Breast epithelium (tissue), 4 donors: ENCODE measurements around the gene SLC2A4RG. TPM values are rescaled to one million over a fixed set of nuclear protein-coding genes. Genes with fewer than 3 reads are reported as not detected.

Experiments
- DNase-seq, 2 donors: peaks; one replicate each; pipeline ENCODE4 v3.0.0-alpha.2; 2019; ENCODE audit warnings: low spot score in 2 of 2
- H3K27ac ChIP-seq, 2 donors: fragments of 200-600 bp; sonication (generic) in 1 of 2; one replicate each; pipeline ENCODE4 v1.5.1; 2016 to 2019; ENCODE audit warnings: mild to moderate bottlenecking in 1 of 2
- H3K27me3 ChIP-seq, 2 donors: fragments of 200-600 bp; sonication (generic) in 1 of 2; one replicate each; pipeline versions ENCODE4 v1.5.1 to v1.6.0; 2017 to 2019; ENCODE audit warnings: control low read depth in 1 of 2, mild to moderate bottlenecking in 1 of 2
- H3K36me3 ChIP-seq: fragments of 200-600 bp; one replicate; pipeline ENCODE4 v1.5.1; 2019
- H3K4me1 ChIP-seq, 2 donors: fragments of 200-600 bp; sonication (generic); one replicate each; pipeline ENCODE4 v1.5.1; 2016 to 2019; ENCODE audit warnings: control low read depth in 1 of 2
- H3K4me3 ChIP-seq, 3 donors: fragments of 200-600 bp; sonication (generic); 1 replicate in 2 of 3; 2 replicates in 1 of 3; pipeline ENCODE4 v1.5.1; 2016 to 2019; ENCODE audit warnings: mild to moderate bottlenecking in 3 of 3, moderate library complexity in 2 of 3
- H3K9me3 ChIP-seq, 2 donors: fragments of 200-600 bp; sonication (generic) in 1 of 2; one replicate each; pipeline ENCODE4 v1.5.1; 2016 to 2019; ENCODE audit warnings: control low read depth in 1 of 2
- CTCF ChIP-seq, 3 donors: fragments of 450-650 bp; IDR thresholded peaks; one replicate each; pipeline ENCODE4 v1.5.1; 2016 to 2017; ENCODE audit warnings: antibody characterized with exemption in 3 of 3, mild to moderate bottlenecking in 3 of 3, moderate library complexity in 3 of 3
- POLR2A ChIP-seq: fragments of 450-650 bp; IDR thresholded peaks from one replicate; pipeline ENCODE4 v1.6.1; 2016; ENCODE audit warnings: antibody characterized with exemption, mild to moderate bottlenecking, moderate library complexity
- POLR2AphosphoS5 ChIP-seq, 3 donors: sonication (generic); formaldehyde crosslinking; IDR thresholded peaks; one replicate each; pipeline ENCODE4 v1.6.1; 2017; ENCODE audit warnings: antibody characterized with exemption in 3 of 3
- intact Hi-C: fragments of 100-400 bp; cut with DNase I; formaldehyde crosslinking; loops from one replicate; pipeline ENCODE4 v1.15.1; 2023; ENCODE audit warnings: low total_unique reads
- total RNA-seq, 3 donors: library from RNA; depleted of rRNA; stranded (reverse); fragments of >200 nt; gene quantifications; one replicate each; pipeline ENCODE4 v1.1.0, GENCODE V29; 2016

SLC2A4RG gene
- total RNA-seq, 3 donors from 2014 or later, result 22.9 to 58.9 (median 36.9) TPM

- no peaks in the 10 kb centered on the region for H3K36me3 ChIP-seq
- intact Hi-C loops, result no loop called here
- DNase-seq, result no peak
- no peaks in the 10 kb centered on the region for H3K4me1 ChIP-seq
- H3K4me3 ChIP-seq, result no peak overlapping the region
- TF ChIP-seq POLR2A (no peak), CTCF (IDR thresholded peaks at IDR 0.05) (no peak), POLR2AphosphoS5 (IDR thresholded peaks at IDR 0.05) (no peak)
- no peaks in the 10 kb centered on the region for H3K27me3 ChIP-seq
- H3K27ac ChIP-seq, result no peak overlapping the region
- no peaks in the 10 kb centered on the region for H3K9me3 ChIP-seq
Measured at GRCh38 chr20:63769891-63770474, 30.4 kb downstream of the SLC2A4RG start.

- Histone ChIP-seq H3K4me1 (no peaks in the 10 kb centered on the region), H3K36me3 (no peaks in the 10 kb centered on the region), H3K4me3 (no peak overlapping the region), H3K9me3 (no peaks in the 10 kb centered on the region), H3K27me3 (no peaks in the 10 kb centered on the region), H3K27ac (no peak overlapping the region)
- TF ChIP-seq POLR2AphosphoS5 (IDR thresholded peaks at IDR 0.05) (no peak), CTCF (IDR thresholded peaks at IDR 0.05) (no peak), POLR2A (no peak)
- intact Hi-C loops, result no loop called here
- no peak for DNase-seq
Measured at GRCh38 chr20:63771046-63771707, 31.6 kb downstream of the SLC2A4RG start.

- DNase-seq, result no peak
- Histone ChIP-seq H3K4me1 (no peaks in the 10 kb centered on the region), H3K4me3 (peak overlapping the region in 1 of 3 donors; percentile 15), H3K9me3 (no peaks in the 10 kb centered on the region), H3K27me3 (no peaks in the 10 kb centered on the region), H3K36me3 (no peaks in the 10 kb centered on the region), H3K27ac (peak overlapping the region in 1 of 2 donors; percentile 43)
- TF ChIP-seq POLR2AphosphoS5 (IDR thresholded peaks at IDR 0.05) (no peak), CTCF (IDR thresholded peaks at IDR 0.05) (no peak), POLR2A (no peak)
- intact Hi-C loops, result no loop called here
Measured at GRCh38 chr20:63772781-63773518, 33.4 kb downstream of the SLC2A4RG start.

- intact Hi-C loops, result no loop called here
- H3K4me1 ChIP-seq, result no peaks in the 10 kb centered on the region
- no peaks in the 10 kb centered on the region for H3K36me3 ChIP-seq
- no peaks in the 10 kb centered on the region for H3K27me3 ChIP-seq
- H3K9me3 ChIP-seq, result no peaks in the 10 kb centered on the region
- H3K4me3 ChIP-seq, result no peak overlapping the region
- DNase-seq, result no peak
- no peak for TF ChIP-seq CTCF (IDR thresholded peaks at IDR 0.05)
- no peak for TF ChIP-seq POLR2AphosphoS5 (IDR thresholded peaks at IDR 0.05)
- no peak for TF ChIP-seq POLR2A
- H3K27ac ChIP-seq, result peak overlapping the region in 1 of 2 donors; percentile 23
Measured at GRCh38 chr20:63773571-63774241, 34.1 kb downstream of the SLC2A4RG start.
